22Rv1 (cell line): ENCODE data around the gene VEGFD.

Experiments
- ZFX ChIP-seq: fragments of 450-650 bp; IDR thresholded peaks from 2 replicates; pipeline ENCODE4 v1.6.1; 2017; ENCODE audit warnings: antibody characterized with exemption, borderline replicate concordance
- TF ChIP-seq, protein P1 (sequence below): fragments of 450-650 bp; IDR thresholded peaks from 2 replicates; pipeline ENCODE4 v1.5.1; 2017; ENCODE audit warnings: mild to moderate bottlenecking

DNA sequence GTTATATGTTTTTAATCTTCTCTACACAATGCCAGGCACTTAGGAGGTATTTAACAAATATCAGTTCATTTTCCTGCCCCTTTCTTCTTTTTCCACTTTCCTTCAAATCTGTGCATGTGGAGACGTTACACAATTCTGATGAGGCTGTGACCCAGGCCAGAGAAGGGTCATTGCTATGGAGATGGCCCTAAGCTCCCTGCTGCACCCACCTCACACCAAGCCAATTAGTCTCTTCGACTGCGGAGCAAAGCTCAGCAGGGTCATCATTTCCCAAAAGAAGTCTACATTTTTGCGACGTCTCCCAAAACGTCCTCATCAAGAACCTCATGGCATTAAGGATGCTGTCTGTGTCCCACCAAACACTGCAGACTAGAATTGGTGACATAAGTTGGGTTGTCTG lies 28.9 kb upstream of the VEGFD start:
- TF ChIP-seq, protein P1, sequence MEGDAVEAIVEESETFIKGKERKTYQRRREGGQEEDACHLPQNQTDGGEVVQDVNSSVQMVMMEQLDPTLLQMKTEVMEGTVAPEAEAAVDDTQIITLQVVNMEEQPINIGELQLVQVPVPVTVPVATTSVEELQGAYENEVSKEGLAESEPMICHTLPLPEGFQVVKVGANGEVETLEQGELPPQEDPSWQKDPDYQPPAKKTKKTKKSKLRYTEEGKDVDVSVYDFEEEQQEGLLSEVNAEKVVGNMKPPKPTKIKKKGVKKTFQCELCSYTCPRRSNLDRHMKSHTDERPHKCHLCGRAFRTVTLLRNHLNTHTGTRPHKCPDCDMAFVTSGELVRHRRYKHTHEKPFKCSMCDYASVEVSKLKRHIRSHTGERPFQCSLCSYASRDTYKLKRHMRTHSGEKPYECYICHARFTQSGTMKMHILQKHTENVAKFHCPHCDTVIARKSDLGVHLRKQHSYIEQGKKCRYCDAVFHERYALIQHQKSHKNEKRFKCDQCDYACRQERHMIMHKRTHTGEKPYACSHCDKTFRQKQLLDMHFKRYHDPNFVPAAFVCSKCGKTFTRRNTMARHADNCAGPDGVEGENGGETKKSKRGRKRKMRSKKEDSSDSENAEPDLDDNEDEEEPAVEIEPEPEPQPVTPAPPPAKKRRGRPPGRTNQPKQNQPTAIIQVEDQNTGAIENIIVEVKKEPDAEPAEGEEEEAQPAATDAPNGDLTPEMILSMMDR, result no peak
- no peak for TF ChIP-seq ZFX
